A549 (cell line): ENCODE results near the gene APMAP.

Experiments used
- CHD2 ChIP-seq: fragments of 150-350 bp; IDR thresholded peaks from 2 replicates; pipeline ENCODE4 v1.6.1; 2014; ENCODE audit warnings: low read length; ENCODE audit not compliant: partially characterized antibody
- CTCF ChIP-seq: fragments of >200 bp; sonication (Bioruptor Twin); formaldehyde crosslinking; IDR thresholded peaks from 3 replicates; pipeline ENCODE4 v1.5.1; 2016
- EP300 ChIP-seq, 2 experiments: fragments of >200 bp; sonication (Bioruptor Twin); formaldehyde crosslinking; IDR thresholded peaks; 2 replicates in 1 of 2; 3 replicates in 1 of 2; pipeline ENCODE4 v1.6.1; 2016 to 2017
- FOSL2 ChIP-seq, 2 experiments: fragments of 450-650 bp in 1 of 2; fragments of >200 bp in 1 of 2; sonication (Bioruptor Twin) in 1 of 2; formaldehyde crosslinking; IDR thresholded peaks; 2 replicates each; pipeline versions ENCODE4 v1.5.0 to v1.6.1; 2016 to 2020; ENCODE audit warnings: mild to moderate bottlenecking in 1 of 2, moderate library complexity in 1 of 2
- HMGXB4 ChIP-seq: fragments of 250-450 bp; sonication (Bioruptor Pico); IDR thresholded peaks from 2 replicates; pipeline ENCODE4 v1.5.0; 2021; ENCODE audit warnings: mild to moderate bottlenecking, moderate library complexity, borderline replicate concordance
- JUNB ChIP-seq: fragments of >200 bp; sonication (Bioruptor Twin); formaldehyde crosslinking; IDR thresholded peaks from 2 replicates; pipeline ENCODE4 v1.6.1; 2016
- KDM1A ChIP-seq: fragments of 200-600 bp; sonication (generic); IDR thresholded peaks from 2 replicates; pipeline ENCODE4 v1.6.1; 2016; ENCODE audit warnings: low read depth, mild to moderate bottlenecking
- MAFK ChIP-seq: fragments of 450-650 bp; IDR thresholded peaks from 2 replicates; pipeline ENCODE4 v1.6.1; 2014; ENCODE audit not compliant: partially characterized antibody
- MAX ChIP-seq: IDR thresholded peaks from 2 replicates; pipeline ENCODE4 v1.6.1; 2012
- MAZ ChIP-seq: fragments of 150-350 bp; IDR thresholded peaks from 2 replicates; pipeline ENCODE4 v1.6.1; 2014; ENCODE audit warnings: antibody characterized with exemption, low read depth, low read length, borderline replicate concordance
- MYC ChIP-seq: IDR thresholded peaks from 2 replicates; pipeline ENCODE4 v1.6.1; 2012; ENCODE audit warnings: mild to moderate bottlenecking, inconsistent platforms, low read length, improper control_type of control experiment, borderline replicate concordance
- POLR2A ChIP-seq: IDR thresholded peaks from 2 replicates; pipeline ENCODE4 v1.6.1; 2012; ENCODE audit warnings: mild to moderate bottlenecking, low read length
- REST ChIP-seq: fragments of 200-600 bp; sonication (generic); IDR thresholded peaks from 2 replicates; pipeline ENCODE4 v1.6.1; 2016; ENCODE audit warnings: antibody characterized with exemption, mild to moderate bottlenecking, moderate library complexity

- no peak for TF ChIP-seq CTCF
- TF ChIP-seq HMGXB4 (CRISPR knock-in tag), result no peak
- no peak for TF ChIP-seq FOSL2 (IDR thresholded peaks at IDR 0.05)
- TF ChIP-seq FOSL2 (CRISPR knock-in tag; IDR thresholded peaks at IDR 0.05), result no peak
- TF ChIP-seq JUNB, result no peak
- no peak for TF ChIP-seq KDM1A
- no peak for TF ChIP-seq MAX
- no peak for TF ChIP-seq POLR2A
- TF ChIP-seq MAFK, result no peak
- no peak for TF ChIP-seq REST
- TF ChIP-seq MAZ, result no peak
- TF ChIP-seq EP300 (IDR thresholded peaks at IDR 0.05), result no peak
- TF ChIP-seq CHD2, result no peak
- TF ChIP-seq MYC, result no peak
Measured at GRCh38 chr20:25023356-25023755, 30.8 kb upstream of the APMAP start.
